SU-DHL-6 (cell line): Measurements from ENCODE around the gene HSPD1.

Source experiments
- H2AFZ ChIP-seq: fragments of 200-600 bp; sonication (generic); 2 replicates; pipeline ENCODE4 v1.6.1; 2014; ENCODE audit warnings: low read depth, mild to moderate bottlenecking, moderate library complexity, mixed read lengths, antibody characterized with exemption, low read length; ENCODE audit not compliant: severe bottlenecking
- H3F3A ChIP-seq: fragments of 200-600 bp; shearing (Covaris generic); 2 replicates; pipeline ENCODE4 v1.6.0; 2016; ENCODE audit warnings: antibody characterized with exemption, mild to moderate bottlenecking; ENCODE audit not compliant: insufficient read depth
- H3K27ac ChIP-seq: fragments of 200-600 bp; sonication (generic); 2 replicates; pipeline ENCODE4 v1.5.1; 2016; ENCODE audit warnings: low read depth, mild to moderate bottlenecking, low read length, moderate library complexity, mixed read lengths
- H3K27me3 ChIP-seq: fragments of 200-600 bp; sonication (generic), shearing (Covaris generic); 2 replicates; pipeline ENCODE4 v1.6.0; 2014; ENCODE audit warnings: mild to moderate bottlenecking, low read length
- H3K36me3 ChIP-seq: fragments of 200-600 bp; sonication (generic); 2 replicates; pipeline ENCODE4 v1.6.1; 2014; ENCODE audit warnings: mild to moderate bottlenecking, low read length, mixed read lengths
- H3K4me2 ChIP-seq: fragments of 300-600, 200-600 bp; shearing (Covaris generic), sonication (generic); 2 replicates; pipeline ENCODE4 v1.6.0; 2014; ENCODE audit warnings: low read length, low read depth, mild to moderate bottlenecking; ENCODE audit not compliant: poor library complexity, severe bottlenecking
- H3K4me3 ChIP-seq: fragments of 200-600 bp; sonication (generic); 2 replicates; pipeline ENCODE4 v1.5.1; 2014; ENCODE audit warnings: antibody characterized with exemption, low read length, mild to moderate bottlenecking, mixed read lengths; ENCODE audit not compliant: insufficient read depth, poor library complexity, severe bottlenecking
- H3K79me2 ChIP-seq: fragments of 200-600 bp; sonication (generic); 2 replicates; pipeline ENCODE4 v1.6.1; 2014; ENCODE audit warnings: mild to moderate bottlenecking, low read length, moderate library complexity; ENCODE audit not compliant: insufficient read depth
- H3K9ac ChIP-seq: fragments of 200-600 bp; sonication (generic); 2 replicates; pipeline ENCODE4 v1.7.0; 2014; ENCODE audit warnings: mild to moderate bottlenecking, low read length
- H3K9me2 ChIP-seq: fragments of 200-600 bp; sonication (generic); replicated peaks from 2 replicates; pipeline ENCODE4 v1.6.1; 2014; ENCODE audit warnings: low read length; ENCODE audit not compliant: insufficient read depth
- H3K9me3 ChIP-seq: fragments of 200-600 bp; sonication (generic); 2 replicates; pipeline ENCODE4 v1.6.1; 2014; ENCODE audit warnings: low read length, mixed read lengths; ENCODE audit not compliant: insufficient read depth
- H4K20me1 ChIP-seq: fragments of 200-600 bp; sonication (generic); 2 replicates; pipeline ENCODE4 v1.6.1; 2014; ENCODE audit warnings: low read depth, mild to moderate bottlenecking, antibody characterized with exemption, low read length, moderate library complexity, mixed read lengths
- CTCF ChIP-seq: fragments of 200-600 bp; sonication (generic); IDR thresholded peaks from one replicate; pipeline ENCODE4 v1.5.1; 2017; ENCODE audit warnings: antibody characterized with exemption, mild to moderate bottlenecking, low read length, moderate library complexity; ENCODE audit not compliant: insufficient read depth, poor library complexity, severe bottlenecking
- EZH2phosphoT487 ChIP-seq: fragments of 200-600 bp; sonication (generic), shearing (Covaris generic); conservative IDR thresholded peaks from 2 replicates; pipeline ENCODE4 v1.6.1; 2018; ENCODE audit warnings: mild to moderate bottlenecking, antibody characterized with exemption, low read length, moderate library complexity, mixed read lengths

The HSPD1 gene

GRCh38 chr2:197543206-197543605 lies 43.6 kb upstream of the HSPD1 start:
- TF ChIP-seq EZH2phosphoT487, result no peak
- TF ChIP-seq CTCF, result no peak
- Histone ChIP-seq H3K27ac (no peak overlapping the region), H3K4me3 (no peak overlapping the region), H3K9me3 (no peaks in the 10 kb centered on the region), H2AFZ (no peak overlapping the region), H3K36me3 (peaks cover 25% of the 10 kb centered on the region; the same call in 1 of the 2 replicates), H3K9ac (no peak overlapping the region), H3K4me2 (no peak overlapping the region), H3K79me2 (peaks cover 24% of the 10 kb centered on the region; the same call in 1 of the 2 replicates), H4K20me1 (no peaks in the 10 kb centered on the region; the same call in 1 of the 2 replicates), H3F3A (0 out of 2 replicates have a peak, but pooled peaks cover 5% of the 10 kb centered on the region), H3K27me3 (no peaks in the 10 kb centered on the region), H3K9me2 (no peaks in the 10 kb centered on the region)

GRCh38 chr2:197539734-197540133 lies 40.1 kb upstream of the HSPD1 start:
- Histone ChIP-seq H3K9me2 (no peaks in the 10 kb centered on the region), H3K27me3 (no peaks in the 10 kb centered on the region), H3K27ac (no peak overlapping the region), H4K20me1 (no peaks in the 10 kb centered on the region; the same call in 1 of the 2 replicates), H3K9me3 (no peaks in the 10 kb centered on the region), H3K9ac (no peak overlapping the region), H3K36me3 (peaks cover 35% of the 10 kb centered on the region; the same call in 1 of the 2 replicates), H3F3A (no peaks in the 10 kb centered on the region), H3K4me2 (no peak overlapping the region), H3K4me3 (no peak overlapping the region), H3K79me2 (peaks cover 26% of the 10 kb centered on the region; the same call in 1 of the 2 replicates), H2AFZ (no peak overlapping the region)
- TF ChIP-seq EZH2phosphoT487, result no peak

- Histone ChIP-seq H2AFZ (no peak overlapping the region), H3K27ac (no peak overlapping the region), H3K27me3 (no peaks in the 10 kb centered on the region), H3K36me3 (peaks cover 34% of the 10 kb centered on the region; the same call in 1 of the 2 replicates), H3K4me3 (no peak overlapping the region), H3K9me3 (no peaks in the 10 kb centered on the region), H3F3A (no peaks in the 10 kb centered on the region), H4K20me1 (no peaks in the 10 kb centered on the region; the same call in 1 of the 2 replicates), H3K79me2 (peaks cover 38% of the 10 kb centered on the region; the same call in 1 of the 2 replicates), H3K4me2 (no peak overlapping the region), H3K9me2 (no peaks in the 10 kb centered on the region), H3K9ac (no peak overlapping the region)
- no peak for TF ChIP-seq EZH2phosphoT487
- no peak for TF ChIP-seq CTCF
These were observed 38.8 kb upstream of the HSPD1 start for GRCh38 chr2:197538412-197538811.

GRCh38 chr2:197517150-197517549 lies 17.5 kb upstream of the HSPD1 start:
- 0 out of 2 replicates have a peak, but pooled peaks cover 6% of the 10 kb centered on the region for H4K20me1 ChIP-seq
- peaks cover 19% of the 10 kb centered on the region for H3F3A ChIP-seq
- H3K36me3 ChIP-seq, result peaks cover 6% of the 10 kb centered on the region; the same call in 1 of the 2 replicates
- H3K9ac ChIP-seq, result peak overlapping the region; percentile 73
- peak overlapping the region; percentile 81 for H3K4me3 ChIP-seq
- H3K27ac ChIP-seq, result no peak overlapping the region; the same call in 1 of the 2 replicates
- no peaks in the 10 kb centered on the region for H3K9me3 ChIP-seq
- peaks cover 71% of the 10 kb centered on the region for H3K79me2 ChIP-seq
- H2AFZ ChIP-seq, result no peak overlapping the region
- no peaks in the 10 kb centered on the region for H3K9me2 ChIP-seq
- TF ChIP-seq CTCF, result no peak
- TF ChIP-seq EZH2phosphoT487, result no peak
- no peaks in the 10 kb centered on the region for H3K27me3 ChIP-seq
- H3K4me2 ChIP-seq, result peak overlapping the region; percentile 90
